Femur (tissue), 1 donor: ENCODE data around the gene ATP13A5.

Source experiments
- DNase-seq: peaks from one replicate; pipeline ENCODE4 v3.0.0-alpha.2; 2017

Gene ATP13A5

DNA sequence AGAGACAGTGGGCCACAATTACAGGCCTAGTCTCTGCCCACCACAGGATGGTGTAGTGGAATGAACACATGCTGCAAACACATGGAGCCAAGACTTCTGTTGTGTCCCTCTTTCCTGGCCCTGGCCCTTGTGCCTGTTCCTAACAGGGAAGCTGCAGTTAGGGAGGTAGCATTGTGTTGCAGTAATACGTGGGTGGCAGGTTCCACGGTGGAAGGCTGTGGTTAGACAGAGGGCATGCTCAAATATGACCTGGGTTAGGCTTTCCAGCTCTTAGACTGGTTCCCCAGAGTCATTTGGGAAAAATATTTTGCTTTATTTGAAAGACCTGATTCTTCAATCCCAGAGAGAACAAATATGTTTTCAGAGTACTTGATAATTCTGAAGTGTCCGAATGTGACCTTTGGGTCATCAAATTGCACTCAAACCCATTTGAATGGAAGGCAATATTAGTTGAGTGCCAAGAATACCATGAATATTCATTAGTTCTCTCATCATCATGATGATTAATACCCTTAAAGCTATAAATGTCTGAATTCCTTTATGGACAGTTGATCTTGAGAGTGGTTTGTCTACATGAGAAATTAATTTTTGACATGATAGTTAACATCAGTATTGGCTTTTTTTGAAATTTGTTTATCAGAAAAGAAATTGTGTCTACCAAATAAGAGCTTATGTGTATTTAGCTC, 109.1 kb downstream of the ATP13A5 start:
- DNase-seq = no peak

DNA sequence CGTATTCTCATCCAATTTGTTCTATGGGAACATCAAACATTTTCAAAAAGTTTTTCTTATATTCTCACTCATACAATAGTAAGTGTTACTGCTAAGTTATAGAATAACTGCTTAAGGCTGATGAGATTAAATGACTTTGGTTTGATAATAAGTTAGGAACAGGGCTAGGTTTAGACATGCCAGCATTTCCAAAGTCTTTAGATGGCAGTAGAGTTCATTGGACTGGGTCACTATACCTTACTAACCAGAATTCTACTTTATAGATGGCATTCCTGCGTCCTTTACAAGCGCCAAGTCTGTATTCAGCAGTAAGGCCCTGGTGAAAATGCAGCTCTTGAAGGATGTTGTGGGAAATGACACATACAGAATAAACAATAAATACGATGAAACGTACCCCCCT, 115.8 kb downstream of the ATP13A5 start:
- no peak for DNase-seq

- no peak for DNase-seq
These were observed 116.6 kb downstream of the ATP13A5 start for GRCh38 chr3:193261970-193262369.

GRCh38 chr3:193253986-193254660, 124.4 kb downstream of the ATP13A5 start:
- no peak for DNase-seq

DNA sequence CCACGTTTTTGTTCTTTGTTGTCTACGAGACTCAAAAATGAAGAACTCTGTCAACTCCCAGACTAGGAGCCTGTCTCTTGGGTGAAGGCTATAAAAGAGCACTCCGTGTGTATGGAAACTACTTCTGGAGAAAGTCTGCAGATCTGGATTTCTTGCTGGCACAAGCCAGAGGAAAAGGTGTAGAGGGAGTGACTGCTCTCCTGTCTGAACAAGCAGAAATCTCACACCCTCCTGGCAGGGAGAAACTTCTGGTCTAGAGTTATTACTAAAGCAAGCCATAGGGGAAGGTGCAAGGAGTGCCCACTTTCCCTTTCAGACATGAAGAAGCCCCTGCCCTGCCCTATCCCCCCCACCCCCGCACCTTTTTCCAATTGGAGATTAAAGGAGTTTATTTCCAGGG, 128.1 kb downstream of the ATP13A5 start:
- DNase-seq = no peak

- no peak for DNase-seq
These were observed 129.6 kb downstream of the ATP13A5 start for GRCh38 chr3:193248848-193249468.

- DNase-seq = no peak
These were observed 135.0 kb downstream of the ATP13A5 start for GRCh38 chr3:193243571-193243970.

- DNase-seq = peak; percentile 21
These were observed 136.8 kb downstream of the ATP13A5 start for GRCh38 chr3:193241716-193242115.

DNA sequence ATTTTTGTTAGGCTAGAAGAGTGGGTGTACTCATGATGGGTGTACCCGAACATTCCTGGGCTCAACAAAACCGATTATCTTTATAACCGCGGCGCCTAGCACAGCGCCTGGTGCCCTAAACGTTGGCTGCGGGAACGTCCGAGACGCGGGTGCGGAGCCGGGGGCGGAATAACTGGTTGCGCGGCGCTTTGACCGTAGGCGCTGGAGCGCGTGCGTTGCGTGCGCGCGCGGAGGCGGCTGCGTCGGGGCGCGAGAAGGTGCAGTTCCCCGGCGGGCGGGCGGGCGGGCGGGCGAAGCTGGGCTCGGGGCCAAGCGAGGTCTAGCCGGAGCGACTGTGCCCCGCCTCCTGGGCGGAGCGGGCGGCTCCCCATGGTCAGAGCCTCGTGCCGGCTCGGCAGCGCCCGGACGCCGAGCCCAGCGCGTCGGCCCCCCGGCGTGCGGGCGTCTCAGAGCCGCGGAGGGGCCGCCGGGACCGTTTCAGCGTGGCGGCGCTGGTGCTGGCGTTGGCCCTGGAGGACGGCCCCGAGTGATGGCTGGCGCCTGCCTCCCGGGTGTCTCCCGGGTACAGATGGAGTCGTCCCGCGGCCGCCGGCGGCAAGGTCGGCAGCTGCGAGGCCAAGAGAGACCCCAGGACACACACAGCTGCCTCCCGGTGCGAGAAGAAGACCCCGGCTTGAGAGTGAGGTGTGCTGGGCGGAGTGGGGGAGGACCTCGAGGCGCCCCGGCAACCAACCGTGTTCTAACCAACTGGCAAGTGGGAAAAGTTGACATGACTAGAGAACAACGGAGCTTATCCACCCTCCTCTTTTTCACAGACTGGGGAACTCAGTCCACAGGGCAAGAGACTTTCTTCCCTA, 137.5 kb downstream of the ATP13A5 start, which contains the start of gene PLAAT1:
Gene PLAAT1, plus strand, starts transcription at position 373 of the 857 bp plus-strand sequence. CDS start 14,429 bp downstream, outside the sequence.
- DNase-seq = peak; percentile 88

GRCh38 chr3:193240436-193240849, 138.1 kb downstream of the ATP13A5 start:
- peak; percentile 69 for DNase-seq

- no peak for DNase-seq
These were observed 141.5 kb downstream of the ATP13A5 start for GRCh38 chr3:193237030-193237429.

DNA sequence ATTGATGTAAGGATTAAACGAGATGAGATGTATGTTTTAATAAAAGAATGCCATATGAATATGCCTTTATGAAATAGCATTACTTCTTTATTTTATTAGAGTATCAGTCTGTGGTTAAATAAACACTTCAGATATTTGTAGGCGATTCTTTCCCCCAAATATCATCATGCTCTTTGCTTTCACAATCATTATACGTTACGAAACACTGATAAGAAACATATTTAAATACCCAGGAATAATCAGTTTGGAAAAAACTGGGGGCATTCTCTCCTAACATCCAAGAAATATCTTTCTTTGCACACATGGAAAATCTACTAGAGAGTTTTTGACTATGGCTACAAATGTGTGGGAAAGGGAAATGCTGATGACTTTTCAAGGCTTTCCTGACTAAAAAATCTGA, 142.0 kb downstream of the ATP13A5 start:
- no peak for DNase-seq

GRCh38 chr3:193231201-193231600, 147.4 kb downstream of the ATP13A5 start:
- DNase-seq = no peak

GRCh38 chr3:193230610-193231009, 147.9 kb downstream of the ATP13A5 start:
- DNase-seq = no peak

GRCh38 chr3:193229851-193230420, 148.6 kb downstream of the ATP13A5 start:
- no peak for DNase-seq

- no peak for DNase-seq
These were observed 150.3 kb downstream of the ATP13A5 start for GRCh38 chr3:193228206-193228605.

DNA sequence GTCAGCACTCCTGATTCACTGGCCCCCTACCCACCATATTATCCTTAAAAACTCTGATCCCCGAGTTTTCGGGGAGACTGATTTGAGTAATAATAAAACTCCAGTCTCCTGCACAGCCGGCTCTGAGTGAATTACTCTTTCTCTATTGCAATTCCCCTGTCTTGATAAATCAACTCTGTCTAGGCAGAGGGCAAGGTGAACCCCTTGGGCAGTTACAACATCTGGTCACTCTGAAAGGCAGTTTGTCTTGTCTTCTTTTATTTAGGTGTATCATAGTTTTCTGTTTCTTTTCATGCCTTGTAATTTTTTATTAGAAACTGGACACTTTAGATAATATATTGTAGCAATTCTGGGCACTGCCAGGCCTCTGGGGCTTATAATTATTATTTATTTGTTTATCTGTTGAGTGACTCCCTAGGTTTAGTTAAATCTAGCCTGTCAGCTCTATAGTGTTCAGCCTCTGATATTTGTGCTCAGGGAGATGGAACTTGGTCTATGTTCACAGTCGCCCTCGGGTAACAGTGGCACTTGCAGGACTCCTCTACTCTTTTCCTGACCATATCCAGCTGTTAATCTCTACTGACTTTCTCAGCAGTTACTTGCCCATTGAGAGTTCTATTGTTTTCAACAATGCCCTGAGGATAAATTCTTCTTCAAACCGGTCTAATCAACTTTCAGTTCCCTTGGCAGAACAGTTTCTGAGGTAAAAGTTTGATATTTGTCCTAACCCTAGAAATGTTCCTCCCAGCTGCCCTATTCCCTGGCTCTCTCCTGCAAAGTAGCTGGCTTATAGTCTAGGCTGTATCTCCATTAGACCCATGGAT, 153.0 kb downstream of the ATP13A5 start:
- no peak for DNase-seq
